22Rv1 (cell line): ENCODE measurements around the gene ABCA4.

Experiments used
- H3K27ac ChIP-seq: fragments of 450-650 bp; 2 replicates; pipeline ENCODE4 v1.5.1; 2017
- ZFX ChIP-seq: fragments of 450-650 bp; IDR thresholded peaks from 2 replicates; pipeline ENCODE4 v1.6.1; 2017; ENCODE audit warnings: antibody characterized with exemption, borderline replicate concordance
- TF ChIP-seq, protein P1 (sequence below): fragments of 450-650 bp; IDR thresholded peaks from 2 replicates; pipeline ENCODE4 v1.5.1; 2017; ENCODE audit warnings: mild to moderate bottlenecking

ABCA4 gene

DNA sequence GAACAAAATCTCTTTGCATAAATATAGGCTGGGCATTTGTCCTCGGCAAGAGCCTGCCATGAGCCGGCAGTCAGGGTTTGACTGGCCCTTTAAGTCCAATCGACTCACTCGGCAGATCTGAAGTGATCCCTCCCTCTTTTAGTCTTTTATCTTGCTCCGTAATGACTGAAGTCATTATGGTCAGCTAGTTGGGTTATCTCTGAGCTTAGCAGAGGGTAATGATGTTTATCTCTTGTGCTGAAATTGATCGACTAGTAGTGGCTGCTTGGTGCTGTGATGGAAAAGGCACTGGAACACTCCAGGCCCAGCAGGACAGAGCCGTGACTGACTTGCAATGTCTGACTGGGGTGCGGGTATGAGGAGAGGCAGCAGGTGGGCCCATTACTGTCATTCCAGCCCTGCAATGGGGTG, 468 bp upstream of the ABCA4 start:
- no peak overlapping the region for H3K27ac ChIP-seq
- TF ChIP-seq, protein P1, sequence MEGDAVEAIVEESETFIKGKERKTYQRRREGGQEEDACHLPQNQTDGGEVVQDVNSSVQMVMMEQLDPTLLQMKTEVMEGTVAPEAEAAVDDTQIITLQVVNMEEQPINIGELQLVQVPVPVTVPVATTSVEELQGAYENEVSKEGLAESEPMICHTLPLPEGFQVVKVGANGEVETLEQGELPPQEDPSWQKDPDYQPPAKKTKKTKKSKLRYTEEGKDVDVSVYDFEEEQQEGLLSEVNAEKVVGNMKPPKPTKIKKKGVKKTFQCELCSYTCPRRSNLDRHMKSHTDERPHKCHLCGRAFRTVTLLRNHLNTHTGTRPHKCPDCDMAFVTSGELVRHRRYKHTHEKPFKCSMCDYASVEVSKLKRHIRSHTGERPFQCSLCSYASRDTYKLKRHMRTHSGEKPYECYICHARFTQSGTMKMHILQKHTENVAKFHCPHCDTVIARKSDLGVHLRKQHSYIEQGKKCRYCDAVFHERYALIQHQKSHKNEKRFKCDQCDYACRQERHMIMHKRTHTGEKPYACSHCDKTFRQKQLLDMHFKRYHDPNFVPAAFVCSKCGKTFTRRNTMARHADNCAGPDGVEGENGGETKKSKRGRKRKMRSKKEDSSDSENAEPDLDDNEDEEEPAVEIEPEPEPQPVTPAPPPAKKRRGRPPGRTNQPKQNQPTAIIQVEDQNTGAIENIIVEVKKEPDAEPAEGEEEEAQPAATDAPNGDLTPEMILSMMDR: no peak
- no peak for TF ChIP-seq ZFX

DNA sequence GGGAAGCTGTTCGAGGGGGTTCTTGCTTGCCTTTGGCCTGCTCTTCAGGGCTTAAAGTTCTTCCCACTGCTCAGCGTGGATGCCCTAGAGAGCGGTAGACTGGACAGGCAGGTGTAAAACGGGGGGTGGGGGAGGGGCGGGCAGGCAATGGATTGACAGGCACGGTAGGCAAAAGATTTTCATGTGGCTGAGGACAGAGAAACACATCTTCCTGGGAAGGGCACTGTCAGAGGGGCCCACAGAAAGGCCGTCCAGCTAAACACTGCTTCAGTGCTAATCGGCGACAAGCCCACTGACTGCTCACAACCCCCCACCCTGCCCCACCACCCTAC, 412 bp downstream of the ABCA4 start:
- no peak overlapping the region for H3K27ac ChIP-seq
- no peak for TF ChIP-seq ZFX
- TF ChIP-seq, protein P1: no peak

DNA sequence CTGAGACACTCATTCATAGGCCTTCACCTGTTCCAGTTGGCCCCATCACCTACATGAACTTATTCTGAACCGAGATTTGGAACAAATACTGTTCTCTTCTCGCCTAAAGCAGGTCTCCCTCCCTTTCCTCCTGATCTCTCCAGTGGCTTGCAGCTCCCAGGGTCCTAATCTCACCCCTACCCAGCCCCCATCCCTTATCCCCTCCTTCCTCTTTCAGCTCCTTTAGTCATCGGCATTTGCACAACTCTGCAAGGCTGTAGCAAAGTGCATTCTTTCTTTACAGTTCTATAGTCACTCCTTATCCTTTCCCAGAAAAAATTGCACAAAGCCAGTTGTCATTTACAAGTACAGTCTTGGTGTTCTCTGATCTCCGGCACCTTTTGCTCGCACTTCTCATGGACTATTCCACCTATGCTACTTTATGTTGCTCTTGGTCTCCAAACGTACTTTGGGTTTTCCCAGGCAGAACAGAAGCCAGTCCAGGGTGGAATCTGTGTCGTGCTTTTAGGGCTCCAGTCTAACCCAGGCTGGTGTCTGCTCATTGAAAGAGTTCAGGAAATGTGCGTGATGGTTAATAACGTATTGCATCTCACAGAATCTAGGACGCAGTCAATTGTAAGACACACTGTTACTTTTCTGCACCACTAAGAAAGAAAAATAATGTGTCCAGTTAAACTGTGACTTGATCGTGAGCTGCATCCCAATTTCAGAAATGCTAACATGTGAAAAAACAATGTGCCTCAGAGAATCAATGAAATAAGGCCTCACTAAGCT, 965 bp downstream of the ABCA4 start:
- H3K27ac ChIP-seq: no peak overlapping the region
- TF ChIP-seq, protein P1: no peak
- no peak for TF ChIP-seq ZFX

DNA sequence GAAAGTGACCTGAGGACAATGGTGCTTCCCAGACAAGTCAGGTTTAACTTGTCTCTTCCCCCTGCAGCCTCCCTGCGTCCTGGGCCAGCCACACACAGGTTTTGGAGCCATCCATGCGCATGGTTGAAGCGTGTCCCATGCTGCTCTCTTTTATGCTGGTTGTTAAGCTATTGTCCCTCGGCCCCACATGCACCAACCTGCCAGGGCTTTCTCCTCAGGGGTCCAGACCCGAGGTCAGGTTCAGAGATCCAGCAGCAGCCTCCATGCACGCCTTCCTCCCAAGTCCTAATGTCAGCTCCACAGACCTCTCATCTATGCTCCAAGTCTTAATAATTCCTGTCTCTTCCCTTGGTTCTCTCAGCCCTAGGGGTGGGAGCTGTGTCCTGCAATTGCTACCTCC, 1.6 kb downstream of the ABCA4 start:
- no peak overlapping the region for H3K27ac ChIP-seq
- TF ChIP-seq ZFX: no peak
- TF ChIP-seq, protein P1: no peak

DNA sequence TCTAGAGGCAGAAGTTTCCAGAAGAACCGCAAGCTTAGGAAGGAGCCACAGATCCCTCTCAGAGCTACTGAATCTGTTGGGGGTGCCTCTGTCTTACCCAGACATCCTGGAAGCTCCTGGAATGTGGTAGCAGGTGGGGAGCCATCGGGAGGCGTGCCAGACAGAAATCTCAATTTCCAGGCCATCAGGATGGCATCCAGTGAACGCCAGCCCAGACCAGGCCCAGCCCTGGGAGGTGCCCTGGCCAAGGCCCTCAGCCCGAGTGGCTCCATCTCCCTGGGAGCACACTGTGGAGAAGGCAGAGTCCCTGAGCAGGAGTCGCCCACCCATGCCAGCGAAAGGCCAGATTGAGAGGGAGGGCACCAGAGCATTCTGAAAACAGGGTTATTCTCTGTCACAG, 2.5 kb downstream of the ABCA4 start:
- H3K27ac ChIP-seq: no peak overlapping the region
- TF ChIP-seq, protein P1: no peak
- TF ChIP-seq ZFX: no peak

- H3K27ac ChIP-seq: no peak overlapping the region
- TF ChIP-seq ZFX: no peak
- TF ChIP-seq, protein P1: no peak
Measured at GRCh38 chr1:94118013-94118412, 2.9 kb downstream of the ABCA4 start.

- TF ChIP-seq, protein P1: no peak
- TF ChIP-seq ZFX: no peak
- H3K27ac ChIP-seq: no peak overlapping the region
Measured at GRCh38 chr1:94117259-94117851, 3.6 kb downstream of the ABCA4 start.
